Pons (tissue), 1 donor: ENCODE results near the gene FSTL5.

Source experiments
- DNase-seq: peaks from one replicate; pipeline ENCODE4 v3.0.0-alpha.2; 2016; ENCODE audit warnings: low spot score

FSTL5 gene

DNA sequence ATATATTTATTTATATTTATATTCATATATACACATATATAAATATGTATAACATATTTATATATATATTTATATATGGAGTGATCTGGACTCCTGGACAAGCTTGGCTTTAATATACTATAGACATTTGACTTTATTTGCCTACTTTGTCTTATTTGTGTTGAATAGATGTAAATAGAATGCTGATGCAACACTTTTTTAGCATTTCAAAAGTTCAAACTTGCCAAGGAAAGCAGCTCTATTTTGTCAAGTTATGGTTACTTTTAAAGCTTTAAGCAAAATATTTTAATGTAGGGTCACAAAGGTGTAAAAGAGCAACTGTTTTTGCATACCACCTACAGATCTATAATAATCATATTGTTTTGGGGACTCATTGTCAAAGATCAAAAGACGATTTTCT is 61.1 kb downstream of the FSTL5 start:
- DNase-seq = no peak

DNA sequence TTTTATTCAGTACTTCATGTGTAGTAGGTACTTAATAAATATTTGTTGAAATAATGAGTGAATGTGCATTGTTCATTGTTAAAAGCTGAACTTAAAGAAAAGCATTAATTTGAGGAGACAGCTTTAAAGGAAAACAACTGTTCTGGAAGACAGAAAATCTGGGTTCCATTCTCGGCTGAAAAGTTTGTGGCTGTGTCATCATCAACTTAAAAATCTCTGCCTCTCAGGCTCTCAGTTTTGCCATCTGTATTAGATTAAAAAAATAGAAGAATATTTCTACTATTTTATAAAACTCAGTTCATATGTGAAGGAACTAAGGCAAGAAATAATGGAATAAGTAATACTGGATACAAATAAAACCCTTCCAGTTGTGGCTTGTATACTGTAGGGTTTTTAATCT is 62.5 kb downstream of the FSTL5 start:
- DNase-seq = no peak

DNA sequence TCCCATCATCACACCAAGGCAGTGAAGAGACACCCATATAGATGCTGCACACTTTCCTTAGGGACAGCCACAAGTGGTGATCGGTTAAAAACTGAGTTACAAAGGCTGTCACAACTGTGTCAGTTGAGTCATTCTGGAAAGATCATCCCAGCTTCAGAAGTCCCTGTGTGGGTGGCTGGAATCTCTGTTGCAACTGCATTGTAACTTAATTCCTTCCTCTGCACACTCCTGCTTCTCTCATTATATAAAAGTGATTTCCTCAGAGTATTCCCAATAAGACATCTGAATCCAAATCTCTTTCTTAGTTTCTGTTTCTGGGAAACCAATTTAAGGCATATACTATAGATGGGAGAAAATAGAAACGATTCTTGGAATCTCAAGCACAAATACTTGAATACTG is 88.1 kb downstream of the FSTL5 start:
- DNase-seq = no peak

DNA sequence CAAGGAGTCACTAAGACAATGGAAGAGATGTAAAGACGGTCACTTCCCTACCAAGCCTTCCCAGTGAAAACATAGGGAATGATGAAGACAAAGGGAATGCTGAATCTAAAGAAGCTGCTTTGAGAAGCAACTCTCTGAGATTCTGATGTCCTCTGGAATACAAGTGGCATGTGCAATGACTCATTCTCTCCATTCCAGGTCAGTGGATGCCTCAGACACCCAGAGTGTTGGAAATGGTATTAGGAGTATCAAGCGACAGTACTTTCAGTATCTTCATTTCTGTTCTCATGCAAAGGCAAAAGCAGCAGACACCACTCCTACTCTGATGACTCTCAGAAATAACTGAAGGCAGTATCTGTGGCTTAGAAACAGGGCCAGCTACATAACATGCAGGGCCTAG is 102.6 kb downstream of the FSTL5 start:
- DNase-seq = peak; percentile 35

DNA sequence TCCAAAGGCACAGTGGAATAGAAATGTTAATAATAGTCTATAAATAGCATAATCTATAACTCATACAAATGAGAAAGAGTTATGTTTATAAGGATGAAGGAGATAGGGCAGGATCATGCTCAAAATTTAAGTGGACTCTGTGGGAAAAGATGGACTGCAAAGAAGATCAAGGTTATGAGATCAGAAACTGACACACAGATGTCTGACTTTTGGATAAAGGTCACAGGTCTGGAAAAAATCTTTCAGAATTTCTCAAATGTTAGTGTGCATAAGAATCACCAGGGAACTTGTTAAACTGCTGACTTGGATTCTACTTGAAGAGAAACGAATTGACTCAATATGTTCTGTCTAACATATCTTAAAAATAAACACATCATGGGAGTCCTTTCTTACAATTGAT is 104.1 kb downstream of the FSTL5 start:
- no peak for DNase-seq

DNA sequence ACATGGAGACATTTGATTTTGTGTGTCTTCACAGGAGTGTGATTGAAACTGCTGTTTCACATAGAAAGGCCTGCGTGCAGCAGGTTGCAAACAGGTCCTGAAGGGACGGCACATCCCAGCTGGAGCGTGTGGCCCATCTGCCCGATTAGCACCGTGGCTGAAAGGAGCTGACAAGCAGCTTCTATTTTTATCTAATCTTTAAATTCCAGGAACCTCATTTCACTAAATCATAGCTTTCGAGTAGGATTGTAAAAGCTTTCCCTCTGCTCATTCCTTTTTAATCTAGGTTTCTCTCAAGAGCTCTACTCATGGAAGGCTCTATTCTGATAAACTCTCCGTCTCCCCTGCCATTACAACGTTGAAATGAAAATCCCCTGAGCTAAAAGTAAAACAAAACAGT is 106.8 kb downstream of the FSTL5 start:
- no peak for DNase-seq

DNA sequence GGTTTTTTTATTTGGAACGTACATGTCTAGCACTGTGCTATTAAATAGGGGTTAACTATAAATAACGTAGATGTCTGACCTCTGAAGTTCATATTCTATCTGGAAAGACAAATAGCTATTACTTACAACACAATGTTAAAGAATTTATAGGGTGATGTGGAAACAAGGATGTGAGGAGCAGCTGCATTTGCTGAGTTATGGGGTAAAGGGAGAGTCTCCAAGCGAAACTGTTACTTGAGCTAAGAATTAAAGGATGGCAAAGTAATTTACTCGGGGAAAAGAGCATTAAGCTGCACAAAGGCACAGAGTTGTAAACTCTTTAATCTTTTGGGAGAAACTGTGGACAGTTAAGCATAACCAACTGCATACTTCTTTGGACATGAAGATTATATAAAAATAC is 117.7 kb downstream of the FSTL5 start:
- DNase-seq = no peak

DNA sequence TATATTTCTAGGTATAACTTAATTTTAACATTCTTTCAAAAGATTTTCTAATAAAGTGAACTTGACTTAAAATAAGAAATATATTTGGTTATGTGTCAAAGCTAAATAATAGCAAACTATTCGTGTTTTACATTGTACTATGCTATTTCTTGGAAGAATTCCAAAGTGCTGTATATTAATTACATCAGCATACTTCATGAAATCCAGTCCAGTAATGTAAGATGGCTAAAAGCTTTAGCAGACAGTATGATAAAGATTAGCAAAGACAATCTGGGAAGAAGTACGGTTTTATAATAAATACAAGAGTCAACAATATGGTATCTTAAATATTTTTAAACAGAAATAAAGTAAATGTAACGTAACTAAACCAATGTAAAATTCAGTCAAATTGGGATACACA is 125.7 kb downstream of the FSTL5 start:
- DNase-seq = no peak

DNA sequence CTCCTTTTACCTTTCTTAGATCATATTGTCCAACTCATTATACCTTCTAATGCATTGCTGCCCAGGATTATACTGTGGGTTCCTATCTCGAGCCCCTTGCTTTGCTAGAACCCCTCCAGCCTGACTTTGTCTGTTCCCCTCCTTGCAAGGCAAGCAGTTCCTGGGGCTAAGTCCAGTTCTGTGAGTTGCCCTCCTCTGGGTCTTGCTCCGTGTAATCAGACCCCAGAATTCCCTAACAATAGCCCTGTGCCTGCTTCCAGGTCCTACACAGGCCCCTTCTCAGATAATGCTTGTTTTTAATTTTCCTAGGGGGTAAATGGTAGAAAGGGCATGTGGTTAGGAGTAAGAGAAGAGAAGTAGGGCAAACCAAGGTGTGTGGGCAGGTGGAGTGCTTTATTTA is 145.9 kb downstream of the FSTL5 start:
- DNase-seq = no peak

DNA sequence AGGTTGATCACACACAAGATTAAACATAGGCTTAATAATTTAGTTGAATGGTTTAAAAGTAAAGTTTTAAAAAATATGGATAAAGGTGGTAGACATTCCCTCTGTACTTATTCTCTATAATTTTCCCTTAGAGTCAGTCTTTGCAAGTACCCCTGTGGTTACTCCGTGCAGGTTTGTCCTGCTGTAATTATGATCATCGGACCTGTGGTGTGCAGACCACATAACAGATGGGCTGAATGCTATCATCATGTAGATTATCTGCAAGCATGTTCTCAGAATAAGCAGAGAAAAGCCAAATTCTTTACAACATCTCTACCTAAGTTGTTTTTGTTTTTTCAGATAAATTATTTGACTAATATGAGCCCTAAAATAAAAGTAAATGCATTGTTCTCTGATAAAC is 146.8 kb downstream of the FSTL5 start:
- DNase-seq = no peak

DNA sequence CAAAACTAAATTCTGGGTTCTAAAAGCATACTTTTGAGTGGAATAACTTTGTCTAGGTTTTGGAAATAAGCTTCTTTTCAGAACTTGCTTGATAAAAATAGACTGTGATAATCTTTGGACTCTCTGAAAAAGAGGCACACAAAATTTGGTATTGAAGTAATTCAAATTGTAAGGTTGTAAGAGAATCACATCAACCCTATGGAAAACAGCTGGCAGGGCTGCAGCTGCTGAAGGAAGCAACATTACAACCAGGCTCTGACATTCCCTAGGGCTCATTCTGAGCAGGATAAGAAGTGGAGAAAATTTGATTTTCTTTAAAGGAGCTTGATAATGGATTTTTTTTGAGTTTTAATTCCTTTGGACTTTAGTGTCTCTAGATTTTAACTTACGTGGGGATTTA is 147.6 kb downstream of the FSTL5 start:
- DNase-seq = no peak

DNA sequence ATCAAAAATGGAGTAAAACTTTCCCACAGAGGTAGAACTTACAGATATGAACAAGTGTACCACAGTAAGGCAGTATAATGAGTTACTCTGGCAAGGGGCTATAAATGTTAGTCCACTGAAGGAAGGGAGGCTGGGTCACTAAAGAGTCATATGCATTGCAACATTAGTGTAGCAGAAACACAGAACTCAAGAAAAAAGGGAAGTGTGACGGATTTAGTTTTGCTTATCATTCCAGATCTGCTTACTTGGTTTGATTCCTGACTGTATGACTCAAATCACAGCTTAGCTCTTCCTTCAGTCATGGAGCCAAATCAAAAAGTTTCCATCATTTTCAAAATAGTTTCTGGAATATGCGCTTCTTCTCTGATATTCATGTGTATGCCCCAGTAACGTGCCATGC is 148.7 kb downstream of the FSTL5 start:
- DNase-seq = peak; percentile 75

DNA sequence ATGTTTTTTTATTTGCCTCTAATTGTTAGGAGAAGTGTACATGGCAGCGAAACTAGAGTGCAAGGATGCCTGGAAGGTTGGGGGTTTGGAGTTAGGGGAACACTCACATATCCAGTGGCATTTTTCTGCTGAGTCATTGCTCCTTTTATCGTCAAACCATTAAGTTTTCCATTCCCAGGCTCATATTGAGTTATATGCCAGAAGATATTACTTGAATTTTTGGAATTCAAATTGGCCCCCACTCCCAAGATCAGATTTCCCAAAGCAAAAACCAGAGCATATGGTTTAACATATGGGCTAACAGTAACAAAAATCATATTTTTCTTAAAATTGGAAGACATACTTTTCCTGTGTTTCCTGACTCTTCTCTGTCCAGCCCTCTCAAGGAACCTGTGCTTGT is 152.7 kb downstream of the FSTL5 start:
- DNase-seq = no peak

DNA sequence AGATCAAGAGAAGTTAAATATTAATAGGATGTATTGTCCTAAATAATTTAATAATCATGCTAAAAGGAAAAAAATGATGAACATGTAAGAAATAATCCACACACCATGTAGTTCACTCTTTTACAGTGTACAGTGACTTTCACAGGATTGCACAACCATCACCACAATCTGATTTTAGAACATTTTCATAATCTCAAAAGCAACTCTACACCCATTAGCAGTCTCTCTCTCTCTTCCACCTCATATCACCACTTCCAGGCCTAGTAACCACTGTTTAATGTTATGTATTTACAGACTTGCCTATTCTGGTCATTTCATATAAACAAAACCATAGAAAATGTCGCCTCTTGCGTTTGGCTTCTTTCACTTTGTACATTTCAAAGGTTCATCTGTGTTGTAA is 153.4 kb downstream of the FSTL5 start:
- no peak for DNase-seq

DNA sequence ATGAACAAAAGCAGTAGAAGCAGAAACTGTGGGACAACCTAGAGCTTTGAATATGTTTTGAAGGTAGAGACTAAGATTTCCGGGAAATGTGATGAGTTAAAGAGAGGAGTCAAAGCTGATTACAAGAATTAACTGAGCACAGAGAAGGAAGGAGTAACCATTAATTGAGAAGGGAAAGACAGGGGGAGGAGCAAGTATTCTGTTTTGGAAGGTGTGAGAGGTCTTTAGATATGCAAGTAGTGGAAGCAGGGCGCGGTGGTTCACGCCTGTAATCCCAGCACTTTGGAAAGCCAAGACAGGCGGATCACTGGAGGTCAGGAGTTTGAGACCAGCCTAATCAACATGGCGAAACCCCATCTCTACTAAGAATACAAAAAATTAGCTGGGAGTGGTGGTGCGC is 171.5 kb downstream of the FSTL5 start:
- DNase-seq = no peak

DNA sequence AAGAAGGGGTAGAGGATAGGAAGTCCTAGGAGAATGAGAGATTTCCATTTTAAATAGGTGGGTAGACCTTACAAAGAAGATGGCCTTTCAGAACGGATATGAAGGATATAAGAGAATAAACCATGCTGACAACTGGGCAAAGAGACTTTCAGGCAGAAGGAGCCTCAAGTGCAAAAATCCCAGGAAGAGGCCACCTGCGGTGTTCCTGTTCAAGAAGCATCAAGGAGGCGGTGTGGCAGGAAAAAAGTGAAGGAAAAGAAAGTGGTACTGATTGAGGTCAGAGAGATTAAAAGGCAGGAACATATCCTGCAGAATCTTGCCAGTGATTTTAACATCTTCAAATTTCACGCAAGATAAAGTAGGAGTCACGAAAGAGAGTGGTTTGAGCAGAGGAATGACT is 172.0 kb downstream of the FSTL5 start:
- no peak for DNase-seq

DNA sequence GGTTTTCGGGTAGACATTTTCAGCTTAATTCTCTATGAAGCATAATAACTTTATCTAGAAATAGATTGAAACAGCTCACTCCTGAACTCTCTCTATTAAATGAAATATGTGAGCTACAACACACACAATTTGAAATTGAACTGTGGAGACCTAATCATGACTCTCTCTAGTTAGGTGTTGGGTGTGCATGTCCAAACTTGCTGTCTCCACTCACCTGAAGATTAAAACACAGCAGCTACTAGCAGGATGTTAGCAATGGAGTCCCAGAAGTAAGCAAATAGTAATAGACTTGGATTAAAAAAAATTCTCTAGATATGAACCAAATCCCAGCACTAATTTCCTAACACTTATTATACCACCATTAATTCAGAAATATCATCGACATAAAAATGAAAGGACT is 173.1 kb downstream of the FSTL5 start:
- no peak for DNase-seq

DNA sequence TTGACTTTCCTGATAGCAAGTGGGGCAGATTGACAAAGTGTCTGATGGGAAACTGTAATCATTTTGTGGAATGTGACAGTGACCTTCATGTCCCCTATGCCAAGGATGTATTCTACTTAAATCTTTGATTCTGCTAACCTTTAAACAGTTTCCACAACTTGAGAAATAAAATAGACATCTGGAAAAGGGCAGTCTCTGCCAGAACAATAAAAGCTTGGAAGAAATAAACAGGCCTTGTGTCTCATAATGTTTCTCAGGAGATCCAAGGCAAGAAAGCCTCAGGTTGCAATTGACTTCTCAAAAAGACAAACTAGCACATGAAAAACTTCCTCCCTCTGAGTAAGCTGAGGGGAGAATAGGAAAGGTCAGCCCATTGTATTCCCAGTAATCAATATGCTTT is 174.9 kb downstream of the FSTL5 start:
- no peak for DNase-seq

DNA sequence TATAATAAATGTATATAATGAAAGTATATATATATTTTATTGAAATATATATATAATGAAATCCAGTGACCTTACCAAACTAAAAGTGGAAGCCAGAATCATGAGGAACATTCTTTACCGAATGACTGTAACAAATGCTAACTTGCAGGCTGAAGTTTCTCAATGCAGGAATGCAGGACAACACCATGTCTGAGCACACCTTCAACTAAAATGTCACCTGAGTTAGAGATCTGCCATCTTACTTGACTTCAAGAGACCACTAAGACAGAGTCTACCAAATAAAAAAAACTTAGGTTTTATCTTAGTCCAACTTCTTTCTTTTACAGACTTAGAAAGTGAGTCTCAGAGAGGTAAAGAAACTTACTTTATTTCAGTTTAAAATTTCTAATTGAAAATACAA is 176.2 kb downstream of the FSTL5 start:
- DNase-seq = no peak

DNA sequence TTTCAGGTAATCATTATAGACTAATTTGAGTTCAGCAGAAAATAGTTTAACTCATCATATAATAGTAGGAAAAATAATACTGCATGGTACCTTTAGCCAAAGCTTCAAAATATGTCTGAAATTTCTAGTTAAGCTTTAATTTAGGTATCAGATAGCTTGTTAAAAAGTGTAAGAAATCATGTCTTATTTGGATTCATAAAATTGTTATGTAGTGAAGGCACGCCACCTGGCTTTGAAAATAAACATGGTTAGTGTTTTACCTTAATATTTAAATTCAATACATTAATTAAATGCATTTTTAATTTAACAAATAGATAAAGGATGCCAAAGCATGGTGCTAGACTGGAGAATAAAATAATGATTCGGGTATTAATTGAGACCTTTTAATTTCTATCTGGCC is 211.4 kb downstream of the FSTL5 start:
- peak; percentile 20 for DNase-seq

DNA sequence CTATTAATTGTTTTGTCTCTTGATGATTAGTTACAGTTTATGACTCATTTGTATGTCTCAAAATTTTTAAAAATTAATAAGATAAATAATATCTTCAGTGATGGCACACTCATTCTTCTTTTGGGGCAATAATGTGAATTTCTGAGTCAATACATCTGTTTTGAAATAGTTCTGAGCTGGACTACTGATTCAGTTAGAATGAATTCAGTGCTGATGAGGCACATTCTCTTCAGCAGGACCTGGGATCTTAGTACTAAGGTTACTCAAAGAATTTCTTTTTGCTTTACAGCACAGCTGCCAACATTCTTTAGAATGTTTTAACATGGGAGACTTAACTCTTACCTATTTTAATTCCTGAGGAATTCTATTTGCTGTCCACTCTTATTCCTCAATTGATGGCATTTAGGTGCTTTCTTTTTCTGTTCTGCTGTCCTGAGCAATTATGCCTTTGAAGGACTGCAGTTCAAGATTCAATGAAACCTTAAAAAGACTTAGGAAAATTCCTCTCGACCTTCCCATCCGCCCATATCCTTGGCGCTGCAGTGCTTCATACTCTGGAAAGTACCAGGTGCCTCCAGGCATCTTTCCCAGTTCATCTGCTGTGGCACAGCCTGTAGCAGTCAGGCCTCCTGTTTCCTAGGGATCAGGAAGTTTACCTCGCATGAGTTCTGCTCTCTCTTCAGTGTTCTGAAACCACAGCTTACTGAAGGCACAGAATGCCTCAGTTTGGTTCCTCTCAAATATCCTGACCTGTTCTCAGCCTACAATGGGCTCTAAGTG is 213.7 kb downstream of the FSTL5 start:
- DNase-seq = peak; percentile 23

DNA sequence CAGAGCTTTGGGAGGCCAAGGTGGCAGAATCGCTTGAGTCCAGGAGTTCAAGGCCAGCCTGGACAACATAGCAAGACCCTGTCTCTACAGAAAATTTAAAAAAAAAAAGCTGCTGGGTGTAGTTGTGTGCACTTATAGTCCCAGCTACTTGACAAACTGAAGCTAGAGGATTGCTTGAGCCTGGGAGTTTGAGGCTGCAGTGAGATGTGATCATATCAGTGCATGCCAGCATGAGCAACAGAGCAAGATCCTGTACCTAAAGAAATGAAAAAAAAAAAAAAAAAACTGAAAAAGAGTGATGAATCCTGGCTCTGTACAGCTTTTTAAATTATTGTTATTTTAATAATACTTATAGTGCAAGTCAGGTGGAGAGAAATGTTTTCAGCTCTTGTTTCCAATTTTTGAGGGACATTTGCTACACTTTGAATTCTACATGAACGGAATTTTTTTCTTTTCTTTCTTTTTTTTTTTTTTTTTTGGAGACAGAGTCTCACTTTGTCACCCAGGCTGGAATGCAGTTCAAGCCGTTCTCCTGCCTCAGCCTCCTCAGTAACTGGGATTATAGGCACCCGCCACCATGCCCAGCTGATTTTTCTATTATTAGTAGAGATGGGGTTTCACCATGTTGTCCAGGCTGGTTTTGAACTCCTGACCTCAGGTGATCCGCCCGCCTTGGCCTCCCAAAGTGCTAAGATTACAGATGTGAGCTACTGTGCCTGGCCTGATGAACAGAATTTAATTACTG is 215.6 kb downstream of the FSTL5 start:
- DNase-seq = no peak

DNA sequence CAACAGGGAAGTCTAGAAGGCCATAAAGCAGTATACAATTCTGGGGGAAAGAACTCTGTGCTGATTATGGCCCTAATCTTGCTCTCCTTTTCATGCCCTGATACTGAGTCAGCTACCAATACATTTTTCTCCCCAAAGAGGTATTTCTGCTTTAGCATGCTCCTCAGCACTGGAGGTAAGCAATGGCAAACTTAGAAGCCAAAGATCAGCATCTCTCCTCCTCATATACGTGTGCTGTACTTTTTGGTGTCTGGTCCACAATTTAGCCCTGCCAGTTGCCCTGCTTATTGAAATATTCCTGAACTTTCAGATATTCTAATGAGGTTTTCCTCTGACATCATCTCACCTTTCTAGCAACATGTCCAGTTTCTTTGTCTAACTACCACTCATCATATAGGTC is 226.2 kb downstream of the FSTL5 start:
- no peak for DNase-seq
